ENCODE results near the gene VMP1. TPM values are rescaled to one million over a fixed set of nuclear protein-coding genes. Genes with fewer than 3 reads are reported as not detected.

VMP1 gene
- total RNA-seq, 2 experiments from 2014 or later: 239 to 248 TPM

DNA sequence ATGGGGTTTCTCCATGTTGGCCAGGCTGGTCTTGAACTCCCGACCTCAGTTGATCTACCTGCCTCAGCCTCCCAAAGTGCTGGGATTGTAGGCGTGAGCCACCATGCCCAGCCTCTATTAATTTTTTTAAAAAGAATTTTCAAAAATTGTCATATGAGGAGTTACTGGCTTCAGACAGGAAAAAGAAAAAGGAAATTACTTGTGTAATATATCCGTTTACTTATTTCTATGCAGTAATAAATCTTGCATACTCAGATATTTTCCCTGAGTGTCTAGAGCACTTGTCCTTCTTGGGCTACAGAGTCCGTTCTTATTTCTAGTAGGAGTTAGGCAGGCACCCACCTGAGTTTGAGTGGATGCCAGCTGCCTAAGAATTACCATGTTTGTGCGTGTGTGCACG lies 85.8 kb downstream of the VMP1 start:
- no peak for ATAC-seq
- intact Hi-C loops (cut with micrococcal nuclease): no loop called here
- ChIA-PET POLR2A (interaction anchor here (27.8 kb wide), 1 partner anchor 45 kb away, joined by 1156 read pairs; no protein-coding TSS in a partner anchor), CTCF (interaction anchor here (1.0 to 2.0 kb wide), 2 partner anchors 26 to 39 kb away, joined by 3 to 5 read pairs; no protein-coding TSS in a partner anchor)
- TF ChIP-seq, protein P1, sequence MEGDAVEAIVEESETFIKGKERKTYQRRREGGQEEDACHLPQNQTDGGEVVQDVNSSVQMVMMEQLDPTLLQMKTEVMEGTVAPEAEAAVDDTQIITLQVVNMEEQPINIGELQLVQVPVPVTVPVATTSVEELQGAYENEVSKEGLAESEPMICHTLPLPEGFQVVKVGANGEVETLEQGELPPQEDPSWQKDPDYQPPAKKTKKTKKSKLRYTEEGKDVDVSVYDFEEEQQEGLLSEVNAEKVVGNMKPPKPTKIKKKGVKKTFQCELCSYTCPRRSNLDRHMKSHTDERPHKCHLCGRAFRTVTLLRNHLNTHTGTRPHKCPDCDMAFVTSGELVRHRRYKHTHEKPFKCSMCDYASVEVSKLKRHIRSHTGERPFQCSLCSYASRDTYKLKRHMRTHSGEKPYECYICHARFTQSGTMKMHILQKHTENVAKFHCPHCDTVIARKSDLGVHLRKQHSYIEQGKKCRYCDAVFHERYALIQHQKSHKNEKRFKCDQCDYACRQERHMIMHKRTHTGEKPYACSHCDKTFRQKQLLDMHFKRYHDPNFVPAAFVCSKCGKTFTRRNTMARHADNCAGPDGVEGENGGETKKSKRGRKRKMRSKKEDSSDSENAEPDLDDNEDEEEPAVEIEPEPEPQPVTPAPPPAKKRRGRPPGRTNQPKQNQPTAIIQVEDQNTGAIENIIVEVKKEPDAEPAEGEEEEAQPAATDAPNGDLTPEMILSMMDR (IDR thresholded peaks at IDR 0.05): no peak
- no peak overlapping the region for H3K27ac Mint-ChIP-seq
- no peaks in the 10 kb centered on the region for H3K9me3 Mint-ChIP-seq
- peaks cover 28% of the 10 kb centered on the region for H3K36me3 Mint-ChIP-seq (ENCODE audit: low read depth)
- no peaks in the 10 kb centered on the region for H3K27me3 Mint-ChIP-seq
- no peak overlapping the region for H3K4me3 Mint-ChIP-seq
- peaks cover 25% of the 10 kb centered on the region for H3K4me1 Mint-ChIP-seq (ENCODE audit: low read depth)
- DNase-seq: no peak

DNA sequence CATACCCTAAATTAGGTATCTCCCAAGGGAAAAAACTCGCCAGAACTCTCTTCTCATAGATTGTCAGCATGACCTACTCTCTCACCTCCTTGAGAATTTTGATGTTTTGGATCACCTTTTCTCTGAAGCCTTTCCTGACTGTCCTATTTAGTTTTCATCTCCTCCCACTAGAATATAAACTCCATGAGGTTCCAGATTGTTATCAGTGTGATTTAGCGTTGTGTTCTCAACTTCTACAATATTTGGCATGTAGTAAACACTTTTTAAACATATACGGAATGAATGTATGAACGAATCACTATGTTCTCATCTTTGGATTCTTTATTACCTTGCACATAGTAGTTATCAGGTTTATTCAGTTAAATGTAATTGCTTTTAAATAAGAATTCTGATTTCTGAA lies 88.7 kb downstream of the VMP1 start:
- H3K9me3 Mint-ChIP-seq: no peaks in the 10 kb centered on the region
- ChIA-PET CTCF (interaction anchor here (0.8 kb wide), 1 partner anchor 118 kb away, joined by 3 read pairs; no protein-coding TSS in a partner anchor), POLR2A (interaction anchor here (1.0 to 1.8 kb wide), 2 partner anchors 8 to 42 kb away, joined by 4 to 7 read pairs; no protein-coding TSS in a partner anchor)
- H3K4me3 Mint-ChIP-seq: no peak overlapping the region
- H3K27me3 Mint-ChIP-seq: no peaks in the 10 kb centered on the region
- H3K36me3 Mint-ChIP-seq (ENCODE audit: low read depth): peaks cover 19% of the 10 kb centered on the region
- peak overlapping the region; percentile 5 for H3K27ac Mint-ChIP-seq
- DNase-seq (no peak), ATAC-seq (no peak)
- TF ChIP-seq, protein P1 (IDR thresholded peaks at IDR 0.05): no peak
- intact Hi-C loops (cut with micrococcal nuclease): no loop called here
- H3K4me1 Mint-ChIP-seq (ENCODE audit: low read depth): peaks cover 25% of the 10 kb centered on the region

DNA sequence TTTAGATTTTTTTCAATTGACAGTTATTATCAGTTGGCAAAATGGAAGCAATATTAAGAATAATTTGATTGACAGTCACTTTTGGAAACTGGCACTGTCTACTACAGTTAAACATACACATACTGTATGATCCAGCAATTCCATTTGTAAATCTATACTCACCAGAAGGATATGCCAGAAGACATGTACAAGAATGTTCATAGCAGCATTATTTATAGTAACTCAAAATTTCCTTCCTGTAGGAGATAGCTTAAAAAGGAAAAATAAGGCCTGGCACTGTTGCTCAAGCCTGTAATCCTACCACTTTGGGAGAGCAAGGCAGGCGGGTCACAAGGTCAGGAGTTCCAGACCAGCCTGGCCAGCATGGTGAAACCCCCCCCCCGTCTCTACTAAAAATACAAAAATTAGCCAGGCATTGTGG lies 89.3 kb downstream of the VMP1 start:
- intact Hi-C loops (cut with micrococcal nuclease): no loop called here
- POLR2A ChIA-PET: interaction anchor here (0.7 to 1.8 kb wide), 3 partner anchors 9 to 41 kb away, joined by 3 to 7 read pairs (median 4); no protein-coding TSS in a partner anchor
- TF ChIP-seq, protein P1 (IDR thresholded peaks at IDR 0.05): no peak
- ATAC-seq: no peak
- no peak overlapping the region for H3K27ac Mint-ChIP-seq
- H3K9me3 Mint-ChIP-seq: no peaks in the 10 kb centered on the region
- H3K27me3 Mint-ChIP-seq: no peaks in the 10 kb centered on the region
- CTCF ChIA-PET: interaction anchor here (0.8 kb wide), 1 partner anchor 117 kb away, joined by 3 read pairs; no protein-coding TSS in a partner anchor
- peaks cover 23% of the 10 kb centered on the region for H3K4me1 Mint-ChIP-seq (ENCODE audit: low read depth)
- peaks cover 17% of the 10 kb centered on the region for H3K36me3 Mint-ChIP-seq (ENCODE audit: low read depth)
- H3K4me3 Mint-ChIP-seq: no peak overlapping the region
- DNase-seq: no peak

DNA sequence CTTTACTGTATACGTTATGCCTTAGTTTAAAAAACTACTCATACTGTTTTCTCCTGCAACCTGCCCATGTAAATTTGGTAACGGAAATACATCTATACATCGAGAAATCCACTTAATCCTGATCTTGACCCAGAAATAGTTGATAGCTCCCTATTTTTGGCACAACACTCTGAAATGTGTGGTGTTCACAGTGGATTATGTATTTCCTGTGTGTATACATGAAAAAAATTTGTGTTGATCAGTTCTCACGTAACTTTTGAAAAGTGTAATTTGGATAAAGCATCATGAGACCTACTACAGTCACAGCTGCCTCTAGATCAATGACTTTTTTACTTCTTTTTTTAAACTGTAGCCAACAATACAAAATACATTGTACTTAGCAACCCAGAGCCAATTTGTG lies 90.7 kb downstream of the VMP1 start:
- Mint-ChIP-seq H3K27ac (peak overlapping the region; percentile 11), H3K9me3 (no peaks in the 10 kb centered on the region), H3K4me1 (ENCODE audit: low read depth) (peaks cover 24% of the 10 kb centered on the region), H3K27me3 (no peaks in the 10 kb centered on the region), H3K4me3 (no peak overlapping the region), H3K36me3 (ENCODE audit: low read depth) (peaks cover 11% of the 10 kb centered on the region)
- intact Hi-C loops (cut with micrococcal nuclease): no loop called here
- ATAC-seq: no peak
- TF ChIP-seq, protein P1 (IDR thresholded peaks at IDR 0.05): no peak
- POLR2A ChIA-PET: interaction anchor here (1.0 to 1.4 kb wide), 2 partner anchors 11 to 31 kb away, joined by 3 to 5 read pairs; no protein-coding TSS in a partner anchor
- DNase-seq: no peak
- CTCF ChIA-PET: interaction anchor here (1.1 to 2.7 kb wide), 3 partner anchors 14 to 44 kb away, joined by 3 to 10 read pairs (median 6); no protein-coding TSS in a partner anchor

DNA sequence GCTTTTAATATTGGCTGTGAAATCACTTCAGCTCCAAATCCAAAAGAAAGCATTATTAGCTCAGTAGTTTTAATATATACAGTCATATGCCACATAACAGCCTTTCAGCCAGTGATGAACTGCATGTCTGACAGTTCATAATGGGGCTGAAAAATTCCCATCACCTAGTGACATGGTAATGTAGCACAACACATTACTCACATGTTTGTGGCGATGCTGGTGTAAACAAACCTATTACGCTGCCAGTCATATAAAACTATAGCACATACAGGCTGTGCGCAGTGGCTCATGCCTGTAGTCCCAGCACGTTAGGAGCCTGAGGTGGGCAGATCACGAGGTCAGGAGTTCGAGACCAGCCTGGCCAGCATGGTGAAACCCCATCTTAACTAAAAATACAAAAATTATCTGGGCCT lies 93.1 kb downstream of the VMP1 start:
- Mint-ChIP-seq H3K27me3 (no peaks in the 10 kb centered on the region), H3K27ac (no peak overlapping the region), H3K4me1 (ENCODE audit: low read depth) (peaks cover 32% of the 10 kb centered on the region), H3K9me3 (no peaks in the 10 kb centered on the region), H3K36me3 (ENCODE audit: low read depth) (peaks cover 9% of the 10 kb centered on the region), H3K4me3 (no peak overlapping the region)
- intact Hi-C loops (cut with micrococcal nuclease): no loop called here
- TF ChIP-seq, protein P1 (IDR thresholded peaks at IDR 0.05): no peak
- ATAC-seq (peak; percentile 39), DNase-seq (peak; percentile 29)
- POLR2A ChIA-PET: interaction anchor here (0.6 to 1.4 kb wide), 3 partner anchors 31 to 69 kb away, joined by 3 read pairs; no protein-coding TSS in a partner anchor
- CTCF ChIA-PET: interaction anchor here (0.7 to 2.0 kb wide), 2 partner anchors 55 to 59 kb away, joined by 3 to 5 read pairs; no protein-coding TSS in a partner anchor

All from activated CD8-positive, alpha-beta T cell treated with anti-CD3 and anti-CD28 coated beads for 36 hours (primary cell).